Measurements from ENCODE around the gene MRPL45.
A peak's percentile ranks its signal among the peaks of the same experiment; 100 is the strongest.

Gene MRPL45

DNA sequence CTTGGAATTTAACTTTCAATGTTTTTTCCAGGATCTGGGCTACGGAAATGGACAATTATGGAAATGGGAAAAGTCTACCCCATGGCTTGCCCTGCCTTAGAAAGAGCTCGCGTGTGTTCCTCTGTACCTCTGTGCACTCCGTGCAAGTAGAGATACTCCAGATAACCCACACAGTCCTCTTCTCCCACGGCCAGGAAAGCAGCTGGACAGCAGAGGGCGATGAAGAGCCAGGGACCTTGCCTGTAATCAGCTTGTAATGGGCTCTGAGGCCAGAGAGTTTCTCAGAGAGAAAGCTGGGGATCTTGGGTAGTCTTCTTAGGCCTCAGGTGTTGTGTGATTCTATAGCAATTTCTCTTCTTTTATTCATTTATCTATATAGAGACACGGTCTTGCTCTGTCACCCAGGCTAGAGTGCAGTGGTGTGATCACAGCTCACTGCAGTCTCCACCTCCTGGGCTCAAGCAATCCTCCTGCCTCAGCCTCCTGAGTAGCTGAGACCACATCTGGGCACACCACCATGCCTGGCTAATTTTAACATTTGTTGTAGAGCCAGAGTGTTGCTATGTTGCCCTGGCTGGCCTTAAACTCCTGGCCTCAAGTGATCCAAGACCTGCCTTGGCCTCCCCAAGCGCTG is 52.2 kb downstream of the MRPL45 start:
- TF ChIP-seq ZNF565 (CRISPR knock-in tag; conservative IDR thresholded peaks at IDR 0.05; ENCODE audit: low read depth): no peak
- TF ChIP-seq, protein P1, sequence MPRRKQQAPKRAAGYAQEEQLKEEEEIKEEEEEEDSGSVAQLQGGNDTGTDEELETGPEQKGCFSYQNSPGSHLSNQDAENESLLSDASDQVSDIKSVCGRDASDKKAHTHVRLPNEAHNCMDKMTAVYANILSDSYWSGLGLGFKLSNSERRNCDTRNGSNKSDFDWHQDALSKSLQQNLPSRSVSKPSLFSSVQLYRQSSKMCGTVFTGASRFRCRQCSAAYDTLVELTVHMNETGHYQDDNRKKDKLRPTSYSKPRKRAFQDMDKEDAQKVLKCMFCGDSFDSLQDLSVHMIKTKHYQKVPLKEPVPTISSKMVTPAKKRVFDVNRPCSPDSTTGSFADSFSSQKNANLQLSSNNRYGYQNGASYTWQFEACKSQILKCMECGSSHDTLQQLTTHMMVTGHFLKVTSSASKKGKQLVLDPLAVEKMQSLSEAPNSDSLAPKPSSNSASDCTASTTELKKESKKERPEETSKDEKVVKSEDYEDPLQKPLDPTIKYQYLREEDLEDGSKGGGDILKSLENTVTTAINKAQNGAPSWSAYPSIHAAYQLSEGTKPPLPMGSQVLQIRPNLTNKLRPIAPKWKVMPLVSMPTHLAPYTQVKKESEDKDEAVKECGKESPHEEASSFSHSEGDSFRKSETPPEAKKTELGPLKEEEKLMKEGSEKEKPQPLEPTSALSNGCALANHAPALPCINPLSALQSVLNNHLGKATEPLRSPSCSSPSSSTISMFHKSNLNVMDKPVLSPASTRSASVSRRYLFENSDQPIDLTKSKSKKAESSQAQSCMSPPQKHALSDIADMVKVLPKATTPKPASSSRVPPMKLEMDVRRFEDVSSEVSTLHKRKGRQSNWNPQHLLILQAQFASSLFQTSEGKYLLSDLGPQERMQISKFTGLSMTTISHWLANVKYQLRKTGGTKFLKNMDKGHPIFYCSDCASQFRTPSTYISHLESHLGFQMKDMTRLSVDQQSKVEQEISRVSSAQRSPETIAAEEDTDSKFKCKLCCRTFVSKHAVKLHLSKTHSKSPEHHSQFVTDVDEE (CRISPR knock-in tag; IDR thresholded peaks at IDR 0.05): no peak
- TF ChIP-seq, protein P2, sequence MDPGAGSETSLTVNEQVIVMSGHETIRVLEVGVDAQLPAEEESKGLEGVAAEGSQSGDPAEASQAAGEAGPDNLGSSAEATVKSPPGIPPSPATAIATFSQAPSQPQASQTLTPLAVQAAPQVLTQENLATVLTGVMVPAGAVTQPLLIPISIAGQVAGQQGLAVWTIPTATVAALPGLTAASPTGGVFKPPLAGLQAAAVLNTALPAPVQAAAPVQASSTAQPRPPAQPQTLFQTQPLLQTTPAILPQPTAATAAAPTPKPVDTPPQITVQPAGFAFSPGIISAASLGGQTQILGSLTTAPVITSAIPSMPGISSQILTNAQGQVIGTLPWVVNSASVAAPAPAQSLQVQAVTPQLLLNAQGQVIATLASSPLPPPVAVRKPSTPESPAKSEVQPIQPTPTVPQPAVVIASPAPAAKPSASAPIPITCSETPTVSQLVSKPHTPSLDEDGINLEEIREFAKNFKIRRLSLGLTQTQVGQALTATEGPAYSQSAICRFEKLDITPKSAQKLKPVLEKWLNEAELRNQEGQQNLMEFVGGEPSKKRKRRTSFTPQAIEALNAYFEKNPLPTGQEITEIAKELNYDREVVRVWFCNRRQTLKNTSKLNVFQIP (CRISPR knock-in tag; IDR thresholded peaks at IDR 0.05; ENCODE audit: borderline replicate concordance, low read depth): no peak
- TF ChIP-seq OSR1 (CRISPR knock-in tag; IDR thresholded peaks at IDR 0.05): no peak
- TF ChIP-seq ZFP30 (CRISPR knock-in tag; IDR thresholded peaks at IDR 0.05): no peak
- no peak for TF ChIP-seq RARB (CRISPR knock-in tag; IDR thresholded peaks at IDR 0.05)
- no peak for TF ChIP-seq ZFP3 (CRISPR knock-in tag; IDR thresholded peaks at IDR 0.05)
- TF ChIP-seq PPARA (CRISPR knock-in tag; IDR thresholded peaks at IDR 0.05; ENCODE audit: borderline replicate concordance): no peak
- TF ChIP-seq TOX (CRISPR knock-in tag; IDR thresholded peaks at IDR 0.05; ENCODE audit: borderline replicate concordance): no peak
- TF ChIP-seq ARNTL (CRISPR knock-in tag; IDR thresholded peaks at IDR 0.05; ENCODE audit: borderline replicate concordance, low read depth): no peak
- TF ChIP-seq ZC3H10 (CRISPR knock-in tag; IDR thresholded peaks at IDR 0.05): no peak
- no peak for TF ChIP-seq ZNF8 (CRISPR knock-in tag; IDR thresholded peaks at IDR 0.05)
- peak; percentile 84 for ATAC-seq

DNA sequence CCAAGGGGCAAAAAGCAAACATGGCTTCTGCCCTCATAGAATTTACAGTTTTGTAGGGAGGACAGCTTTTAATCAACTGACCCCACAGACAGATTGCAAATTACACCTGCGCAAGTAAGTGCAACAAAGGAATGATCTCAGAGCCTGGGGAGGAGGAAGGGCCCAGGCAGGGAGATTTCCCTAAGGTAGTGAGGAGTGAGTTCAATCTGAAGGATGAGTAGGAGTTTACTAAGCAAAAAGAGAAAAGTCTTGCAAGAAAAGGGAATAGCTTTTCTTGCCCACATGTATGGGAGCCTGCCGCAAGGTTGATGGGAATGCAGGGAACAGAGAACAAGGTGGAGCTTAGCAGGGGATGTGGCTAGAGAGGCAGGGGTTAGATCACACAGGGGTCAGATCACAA is 53.1 kb downstream of the MRPL45 start:
- TF ChIP-seq PPARA (CRISPR knock-in tag; IDR thresholded peaks at IDR 0.05; ENCODE audit: borderline replicate concordance): no peak
- no peak for TF ChIP-seq ZNF70 (CRISPR knock-in tag; IDR thresholded peaks at IDR 0.05)
- TF ChIP-seq, protein P1 (CRISPR knock-in tag; IDR thresholded peaks at IDR 0.05): no peak
- TF ChIP-seq GLIS3 (CRISPR knock-in tag; IDR thresholded peaks at IDR 0.05): no peak
- no peak for TF ChIP-seq CSDC2 (CRISPR knock-in tag; IDR thresholded peaks at IDR 0.05)
- no peak for TF ChIP-seq ISL1 (CRISPR knock-in tag; IDR thresholded peaks at IDR 0.05)
- TF ChIP-seq, protein P3, sequence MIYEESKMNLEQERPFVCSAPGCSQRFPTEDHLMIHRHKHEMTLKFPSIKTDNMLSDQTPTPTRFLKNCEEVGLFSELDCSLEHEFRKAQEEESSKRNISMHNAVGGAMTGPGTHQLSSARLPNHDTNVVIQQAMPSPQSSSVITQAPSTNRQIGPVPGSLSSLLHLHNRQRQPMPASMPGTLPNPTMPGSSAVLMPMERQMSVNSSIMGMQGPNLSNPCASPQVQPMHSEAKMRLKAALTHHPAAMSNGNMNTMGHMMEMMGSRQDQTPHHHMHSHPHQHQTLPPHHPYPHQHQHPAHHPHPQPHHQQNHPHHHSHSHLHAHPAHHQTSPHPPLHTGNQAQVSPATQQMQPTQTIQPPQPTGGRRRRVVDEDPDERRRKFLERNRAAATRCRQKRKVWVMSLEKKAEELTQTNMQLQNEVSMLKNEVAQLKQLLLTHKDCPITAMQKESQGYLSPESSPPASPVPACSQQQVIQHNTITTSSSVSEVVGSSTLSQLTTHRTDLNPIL (CRISPR knock-in tag; IDR thresholded peaks at IDR 0.05; ENCODE audit: low read depth): no peak
- no peak for TF ChIP-seq ZFP30 (CRISPR knock-in tag; IDR thresholded peaks at IDR 0.05)
- ATAC-seq: no peak

DNA sequence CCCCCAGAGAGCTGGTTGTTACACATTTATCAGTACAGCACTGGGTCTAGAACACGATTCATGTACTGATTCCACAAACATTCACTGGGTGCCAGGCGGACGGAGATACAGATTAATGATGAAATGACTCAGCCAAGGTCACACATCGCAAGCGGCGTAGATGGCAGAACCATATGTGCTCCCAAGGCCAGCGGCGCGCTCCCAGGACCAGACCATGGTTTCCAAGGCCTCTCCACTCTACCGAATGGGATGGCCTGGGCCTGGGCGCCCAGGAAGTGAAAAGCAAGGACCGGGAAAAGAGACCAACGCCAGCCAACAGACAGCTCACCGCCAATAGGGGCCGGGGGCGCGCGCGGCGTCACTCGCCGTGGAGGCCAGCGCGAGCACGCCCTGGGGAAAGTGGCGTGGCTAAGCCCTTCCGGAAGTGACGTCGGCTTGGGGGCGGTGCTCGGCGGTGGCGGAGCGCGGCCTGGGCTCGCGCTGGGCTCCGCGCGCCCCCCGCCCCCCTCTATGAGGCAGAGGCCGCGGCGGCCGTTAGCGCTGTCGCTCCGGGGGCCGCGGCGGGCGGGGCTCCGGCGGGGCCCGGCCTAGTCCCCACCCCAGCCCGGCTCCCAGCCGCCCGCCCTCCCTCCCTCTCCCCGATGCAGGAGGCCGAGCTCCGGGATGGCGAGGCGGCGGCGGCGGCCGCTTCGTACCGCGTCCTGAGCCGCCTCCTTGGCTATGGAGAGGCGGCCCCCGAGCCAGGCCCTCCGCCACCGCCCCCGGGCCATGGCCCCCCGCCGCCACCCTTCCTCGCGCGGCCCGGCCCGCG is 54.6 kb downstream of the MRPL45 start, which contains the start of gene SOCS7:
Gene SOCS7 (plus strand): TSS at position 433 of the 811 bp plus-strand sequence. CDS start 209 bp downstream, at position 642.
- TF ChIP-seq ZC3H10 (CRISPR knock-in tag; IDR thresholded peaks at IDR 0.05) (no peak), ZFP3 (CRISPR knock-in tag; IDR thresholded peaks at IDR 0.05) (no peak), SNAI2 (CRISPR knock-in tag; IDR thresholded peaks at IDR 0.05) (no peak), CSDC2 (CRISPR knock-in tag; IDR thresholded peaks at IDR 0.05) (0 out of 2 replicates have a peak, but pooled peaks have one; percentile 56)
- TF ChIP-seq, protein P4, sequence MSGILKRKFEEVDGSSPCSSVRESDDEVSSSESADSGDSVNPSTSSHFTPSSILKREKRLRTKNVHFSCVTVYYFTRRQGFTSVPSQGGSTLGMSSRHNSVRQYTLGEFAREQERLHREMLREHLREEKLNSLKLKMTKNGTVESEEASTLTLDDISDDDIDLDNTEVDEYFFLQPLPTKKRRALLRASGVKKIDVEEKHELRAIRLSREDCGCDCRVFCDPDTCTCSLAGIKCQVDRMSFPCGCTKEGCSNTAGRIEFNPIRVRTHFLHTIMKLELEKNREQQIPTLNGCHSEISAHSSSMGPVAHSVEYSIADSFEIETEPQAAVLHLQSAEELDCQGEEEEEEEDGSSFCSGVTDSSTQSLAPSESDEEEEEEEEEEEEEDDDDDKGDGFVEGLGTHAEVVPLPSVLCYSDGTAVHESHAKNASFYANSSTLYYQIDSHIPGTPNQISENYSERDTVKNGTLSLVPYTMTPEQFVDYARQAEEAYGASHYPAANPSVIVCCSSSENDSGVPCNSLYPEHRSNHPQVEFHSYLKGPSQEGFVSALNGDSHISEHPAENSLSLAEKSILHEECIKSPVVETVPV (CRISPR knock-in tag; IDR thresholded peaks at IDR 0.05): peak; percentile 27; the same call in 1 of the 2 replicates
- ATAC-seq: peak; percentile 85

All from SK-N-SH treated with all-trans-retinoic acid at 6 μM for 48 hours (cell line).